Suprapubic skin (tissue), 4 donors: ENCODE measurements around the gene MAP2K4.

Experiments used
- POLR2A ChIP-seq, 2 donors: fragments of 450-650 bp; IDR thresholded peaks; one replicate each; pipeline ENCODE4 v1.6.1; 2017; ENCODE audit warnings: antibody characterized with exemption in 2 of 2, mild to moderate bottlenecking in 2 of 2, moderate library complexity in 2 of 2
- POLR2AphosphoS5 ChIP-seq, 3 donors: sonication (generic); formaldehyde crosslinking; IDR thresholded peaks; one replicate each; pipeline ENCODE4 v1.6.1; 2017; ENCODE audit warnings: antibody characterized with exemption in 3 of 3
- TF ChIP-seq, protein P1 (sequence below), 2 donors: fragments of 200-600 bp in 1 of 2; fragments of 450-650 bp in 1 of 2; sonication (generic) in 1 of 2; IDR thresholded peaks; one replicate each; pipeline ENCODE4 v1.5.1; 2016 to 2019; ENCODE audit warnings: antibody characterized with exemption in 2 of 2, mild to moderate bottlenecking in 1 of 2, moderate library complexity in 1 of 2

- TF ChIP-seq, protein P1, sequence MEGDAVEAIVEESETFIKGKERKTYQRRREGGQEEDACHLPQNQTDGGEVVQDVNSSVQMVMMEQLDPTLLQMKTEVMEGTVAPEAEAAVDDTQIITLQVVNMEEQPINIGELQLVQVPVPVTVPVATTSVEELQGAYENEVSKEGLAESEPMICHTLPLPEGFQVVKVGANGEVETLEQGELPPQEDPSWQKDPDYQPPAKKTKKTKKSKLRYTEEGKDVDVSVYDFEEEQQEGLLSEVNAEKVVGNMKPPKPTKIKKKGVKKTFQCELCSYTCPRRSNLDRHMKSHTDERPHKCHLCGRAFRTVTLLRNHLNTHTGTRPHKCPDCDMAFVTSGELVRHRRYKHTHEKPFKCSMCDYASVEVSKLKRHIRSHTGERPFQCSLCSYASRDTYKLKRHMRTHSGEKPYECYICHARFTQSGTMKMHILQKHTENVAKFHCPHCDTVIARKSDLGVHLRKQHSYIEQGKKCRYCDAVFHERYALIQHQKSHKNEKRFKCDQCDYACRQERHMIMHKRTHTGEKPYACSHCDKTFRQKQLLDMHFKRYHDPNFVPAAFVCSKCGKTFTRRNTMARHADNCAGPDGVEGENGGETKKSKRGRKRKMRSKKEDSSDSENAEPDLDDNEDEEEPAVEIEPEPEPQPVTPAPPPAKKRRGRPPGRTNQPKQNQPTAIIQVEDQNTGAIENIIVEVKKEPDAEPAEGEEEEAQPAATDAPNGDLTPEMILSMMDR (IDR thresholded peaks at IDR 0.05): no peak
- TF ChIP-seq POLR2AphosphoS5 (IDR thresholded peaks at IDR 0.05) (no peak), POLR2A (IDR thresholded peaks at IDR 0.05) (no peak)
These were observed 97.9 kb downstream of the MAP2K4 start for GRCh38 chr17:12118617-12119016.
